ENCODE data around the gene CACNA2D2.

Gene CACNA2D2

DNA sequence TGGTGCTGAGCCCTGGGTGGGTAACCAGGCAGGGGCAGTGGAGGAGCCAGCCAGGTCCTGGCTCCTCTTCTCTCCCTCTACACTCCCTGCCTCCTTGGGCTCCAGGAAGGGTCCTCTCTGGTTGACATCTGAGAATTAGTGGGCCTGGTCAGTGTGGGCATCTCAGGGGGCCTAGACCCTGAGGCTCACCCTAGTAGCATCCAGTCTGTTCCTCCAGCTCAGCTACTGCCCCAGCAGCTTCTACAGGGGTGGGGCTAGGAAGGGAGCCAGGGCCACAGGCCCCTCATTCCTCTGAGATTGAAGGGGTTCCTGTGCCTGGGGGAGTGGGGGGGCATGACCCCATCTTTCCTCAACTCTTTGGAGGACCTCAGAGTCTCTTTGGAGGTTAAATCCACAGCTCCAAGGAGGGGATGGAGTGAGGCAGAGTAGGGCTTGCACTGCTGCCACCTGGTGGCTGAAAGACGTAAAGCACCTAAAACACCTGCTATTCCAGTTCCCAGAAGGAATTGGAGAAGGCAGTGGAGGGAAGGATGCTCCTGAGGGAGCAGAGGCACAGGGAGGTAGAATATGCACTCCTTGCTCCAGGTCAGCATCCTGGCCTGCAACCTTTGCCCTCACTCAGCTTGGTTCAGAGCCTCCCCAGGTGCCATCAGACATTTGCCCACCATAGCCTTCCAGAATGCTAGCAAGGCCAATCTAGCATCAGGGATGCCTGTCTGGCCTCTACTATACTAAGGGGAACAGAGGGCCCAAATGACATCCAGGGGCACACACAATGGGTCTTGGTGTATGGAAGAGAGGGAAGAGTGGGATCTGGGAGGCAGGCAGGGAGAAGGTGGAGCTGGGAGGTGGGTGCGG is 39.0 kb upstream of the CACNA2D2 start:
- TF ChIP-seq CTCF (IDR thresholded peaks at IDR 0.05), result peak; percentile 84

- TF ChIP-seq CTCF (IDR thresholded peaks at IDR 0.05), result no peak
These were observed 36.2 kb upstream of the CACNA2D2 start for GRCh38 chr3:50539356-50540286.

GRCh38 chr3:50537421-50538129 is 34.1 kb upstream of the CACNA2D2 start:
- no peak for TF ChIP-seq CTCF (IDR thresholded peaks at IDR 0.05)

- no peak for TF ChIP-seq CTCF (IDR thresholded peaks at IDR 0.05)
These were observed 33.2 kb upstream of the CACNA2D2 start for GRCh38 chr3:50536471-50537180.

GRCh38 chr3:50534681-50535330 is 31.4 kb upstream of the CACNA2D2 start:
- no peak for TF ChIP-seq CTCF (IDR thresholded peaks at IDR 0.05)

GRCh38 chr3:50533807-50534461 is 30.5 kb upstream of the CACNA2D2 start:
- no peak for TF ChIP-seq CTCF (IDR thresholded peaks at IDR 0.05)

All from LNCAP (cell line).